GM18858 (cell line): ENCODE data around the gene CFAP141.
A peak's percentile ranks its signal among the peaks of the same experiment; 100 is the strongest.
"Not testable (repeated sequence)": the region's sequence is repeated elsewhere in the genome, so short reads cannot be mapped to it uniquely, and the experiment has no call there.

Source experiments
- ATAC-seq: cut with Tn5 transposase; IDR thresholded peaks from one replicate; pipeline ENCODE4 v1.9.1; 2021; ENCODE audit not compliant: unreplicated experiment

CFAP141 gene

DNA sequence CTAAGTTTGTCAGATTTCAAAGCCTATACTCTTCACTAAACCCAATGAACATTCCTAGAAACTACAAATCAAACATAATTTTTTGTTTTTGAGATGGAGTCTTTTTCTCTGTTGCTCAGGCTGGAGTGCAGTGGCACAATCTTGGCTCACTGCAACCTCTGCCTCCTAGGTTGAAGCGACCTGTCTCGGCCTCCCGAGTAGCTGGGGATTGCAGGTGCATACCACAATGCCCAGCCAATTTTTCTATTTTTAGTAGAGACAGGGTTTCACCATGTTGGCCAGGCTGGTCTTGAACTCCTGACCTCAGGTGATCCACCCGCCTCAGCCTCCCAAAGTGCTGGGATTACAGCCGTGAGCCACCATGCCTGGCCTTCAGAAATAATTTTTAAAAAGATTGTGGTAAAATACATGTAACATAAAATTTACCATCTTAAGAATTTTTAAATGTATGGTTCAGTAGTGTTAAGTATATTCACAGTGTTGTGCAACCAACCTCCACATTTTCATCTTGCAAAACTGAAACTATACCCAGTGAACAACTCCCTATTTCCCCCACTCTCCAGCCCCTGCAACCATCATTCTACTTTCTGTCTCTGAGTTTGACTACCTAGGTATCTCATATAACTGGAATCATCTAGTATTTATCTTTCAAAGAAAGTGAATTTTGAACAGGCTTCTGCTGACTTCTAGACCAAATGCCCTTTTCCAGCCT is 2.7 kb upstream of the CFAP141 start:
- ATAC-seq, result no peak

DNA sequence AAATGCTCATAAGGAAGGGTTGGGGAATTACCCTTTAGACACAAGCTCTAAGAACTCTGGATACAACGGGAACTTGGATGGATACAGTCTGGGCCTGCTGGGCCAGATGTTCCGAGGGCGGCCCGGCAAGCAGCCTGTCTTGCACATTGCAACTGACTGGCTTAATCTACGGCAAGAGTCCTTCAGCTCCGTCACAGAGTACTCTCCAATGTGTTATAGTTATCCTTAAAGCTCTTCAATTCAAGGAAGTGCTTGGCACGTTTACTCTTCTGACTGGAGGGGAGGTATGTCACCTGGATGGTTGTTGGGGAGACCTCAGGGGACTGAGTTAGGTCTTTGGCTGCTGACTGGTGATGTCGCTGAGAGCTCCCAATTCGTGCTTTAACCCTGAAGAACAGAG is 1.1 kb upstream of the CFAP141 start:
- no peak for ATAC-seq

DNA sequence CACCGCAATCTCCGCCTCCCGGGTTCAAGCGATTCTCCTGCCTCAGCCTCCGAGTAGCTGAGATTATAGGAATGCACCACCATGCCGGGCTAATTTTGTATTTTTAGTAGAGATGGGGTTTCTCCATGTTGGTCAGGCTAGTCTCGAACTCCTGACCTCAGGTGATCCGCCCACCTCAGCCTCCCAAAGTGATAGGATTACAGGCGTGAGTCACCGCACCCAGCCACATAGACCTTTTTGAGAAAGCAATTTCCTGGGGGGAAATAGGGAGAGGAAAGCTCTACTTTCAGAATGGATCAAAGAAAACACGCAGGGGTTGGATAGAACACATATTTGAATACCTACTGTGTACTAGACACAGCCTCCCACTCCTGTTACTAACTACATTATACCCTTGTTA is 355 bp downstream of the CFAP141 start:
- not testable (repeated sequence) for ATAC-seq

- no peak for ATAC-seq
Observed at GRCh38 chr1:154199563-154199879, 6.6 kb downstream of the CFAP141 start.

GRCh38 chr1:154198756-154199562 is 7.2 kb downstream of the CFAP141 start:
- ATAC-seq, result no peak

- no peak for ATAC-seq
Observed at GRCh38 chr1:154193821-154194220, 12.3 kb downstream of the CFAP141 start.

DNA sequence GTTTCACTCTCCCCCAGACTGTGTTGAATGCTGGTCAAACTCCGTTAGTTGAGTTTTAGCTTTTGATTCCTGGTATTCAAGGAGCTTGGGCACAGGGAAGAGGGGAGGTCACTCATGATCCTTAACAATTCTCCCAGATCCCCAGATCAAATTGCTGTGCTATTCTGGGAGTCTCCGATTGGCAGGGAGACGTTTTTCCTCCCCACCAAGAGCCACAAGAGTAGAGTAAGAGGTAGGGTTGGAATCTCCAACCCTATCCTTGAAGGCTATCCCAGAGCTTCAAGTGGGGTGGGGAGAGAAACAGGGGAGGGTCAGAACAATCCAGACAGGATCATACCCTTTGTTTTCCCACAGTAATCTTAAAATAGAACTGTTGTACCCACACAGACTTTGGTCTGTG is 13.7 kb downstream of the CFAP141 start:
- ATAC-seq, result no peak

DNA sequence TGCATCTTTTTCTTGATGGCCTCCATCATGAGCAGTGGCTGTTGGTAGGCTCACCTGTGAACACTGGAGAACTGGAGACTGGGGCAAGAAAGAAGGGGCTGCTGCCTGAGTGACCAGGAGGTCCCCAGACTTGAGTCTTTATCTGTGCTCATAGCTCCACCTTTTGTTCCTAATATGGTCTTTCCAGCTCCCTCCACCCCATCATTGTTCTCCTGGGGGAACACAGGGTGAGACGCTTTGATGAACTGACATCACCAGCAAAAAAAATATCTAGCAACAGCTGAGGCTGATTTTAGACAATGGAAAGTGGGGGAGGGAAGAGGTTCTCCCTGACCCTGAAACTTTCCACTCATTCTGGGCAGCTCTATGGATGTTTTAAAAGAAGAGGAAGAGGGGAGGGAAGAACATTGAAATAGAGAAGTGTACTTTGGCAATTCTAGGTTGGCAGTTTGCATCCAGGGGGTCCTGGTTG is 14.1 kb downstream of the CFAP141 start, which contains the start of gene TPM3:
TSS of gene TPM3 (minus strand) at position 111 of the 472 bp plus-strand sequence. CDS start at position 29, 82 bp downstream.
- no peak for ATAC-seq

DNA sequence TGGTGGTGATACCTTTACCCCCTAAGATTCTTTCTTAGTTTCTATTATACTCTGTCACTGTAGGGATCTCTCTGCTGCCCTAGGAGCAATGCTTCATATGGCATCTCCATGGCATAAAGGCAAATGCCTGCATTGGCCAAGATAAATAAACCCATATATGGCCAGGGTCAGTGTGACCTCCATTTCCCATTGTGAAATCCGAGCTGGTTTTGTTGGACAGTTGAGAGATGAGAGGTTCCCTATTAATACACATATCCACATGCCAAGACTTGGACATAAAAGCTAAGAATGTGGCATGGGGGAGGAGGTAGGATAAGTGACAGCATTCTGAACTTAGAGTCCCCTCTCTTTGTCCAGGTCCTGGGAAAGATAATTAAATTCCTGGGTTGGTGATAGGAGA is 15.6 kb downstream of the CFAP141 start:
- no peak for ATAC-seq

- no peak for ATAC-seq
Observed at GRCh38 chr1:154186852-154187501, 19.2 kb downstream of the CFAP141 start.

- ATAC-seq, result no peak
Observed at GRCh38 chr1:154186177-154186576, 20.0 kb downstream of the CFAP141 start.

GRCh38 chr1:154183046-154183915 is 22.9 kb downstream of the CFAP141 start:
- peak; percentile 59 for ATAC-seq

- no peak for ATAC-seq
Observed at GRCh38 chr1:154182344-154183045, 23.6 kb downstream of the CFAP141 start.

GRCh38 chr1:154181944-154182343 is 24.2 kb downstream of the CFAP141 start:
- ATAC-seq, result no peak

- ATAC-seq, result no peak
Observed at GRCh38 chr1:154179946-154180687, 26.0 kb downstream of the CFAP141 start.

GRCh38 chr1:154178911-154179811 is 27.0 kb downstream of the CFAP141 start:
- no peak for ATAC-seq

DNA sequence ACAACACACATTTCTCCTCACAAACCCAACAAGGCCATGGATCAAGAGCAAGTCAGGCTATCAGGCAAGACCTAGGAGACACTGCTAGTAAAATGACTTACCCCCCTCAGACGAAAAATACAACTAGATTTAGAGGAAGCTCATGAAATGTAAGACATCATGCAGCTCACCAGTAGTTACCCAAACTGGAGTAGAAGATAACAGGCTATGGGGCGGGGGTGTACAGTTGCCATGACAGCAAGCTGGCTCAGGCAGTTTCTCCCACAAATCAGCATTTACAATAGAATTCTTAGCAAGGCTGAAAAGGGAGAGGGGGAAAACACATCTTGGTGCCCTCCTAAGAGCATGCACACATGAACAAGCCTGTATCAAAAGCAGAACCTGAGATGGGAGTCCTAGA is 28.1 kb downstream of the CFAP141 start:
- ATAC-seq, result no peak

DNA sequence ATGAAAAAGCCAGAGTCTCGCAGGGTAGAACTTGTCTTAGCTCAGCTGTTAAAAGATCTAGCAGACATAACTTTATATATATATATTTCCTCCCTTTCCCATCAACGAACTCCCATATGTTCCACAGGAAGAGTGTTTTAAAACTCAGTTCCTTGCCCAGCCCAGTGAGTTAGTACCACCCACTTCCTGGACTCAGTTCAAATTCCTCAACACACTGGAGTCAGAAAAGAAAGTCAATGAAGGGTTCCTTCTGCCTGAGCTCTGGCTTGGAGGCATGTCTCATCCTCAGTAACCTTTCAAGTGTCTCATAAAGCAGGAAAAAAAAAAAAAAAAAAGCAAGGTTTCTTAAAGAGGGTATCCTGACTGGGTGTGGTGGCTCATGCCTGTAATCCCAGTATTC is 29.8 kb downstream of the CFAP141 start:
- no peak for ATAC-seq

GRCh38 chr1:154174654-154175053 is 31.5 kb downstream of the CFAP141 start:
- ATAC-seq, result no peak
